Loucy (cell line): ENCODE measurements around the gene TAB3.

Experiments used
- H2AFZ ChIP-seq: fragments of 200-600 bp; sonication (generic); 2 replicates; pipeline ENCODE4 v1.6.0; 2016; ENCODE audit warnings: antibody characterized with exemption, mild to moderate bottlenecking, low read length, moderate library complexity
- H3F3A ChIP-seq: fragments of 200-600 bp; 2 replicates; pipeline ENCODE4 v1.6.0; 2016; ENCODE audit warnings: antibody characterized with exemption, low read depth, mild to moderate bottlenecking
- H3K27me3 ChIP-seq: fragments of 200-600 bp; sonication (generic); 2 replicates; pipeline ENCODE4 v1.6.1; 2014; ENCODE audit warnings: low read length, mild to moderate bottlenecking; ENCODE audit not compliant: insufficient read depth, poor library complexity, severe bottlenecking
- H3K36me3 ChIP-seq: fragments of 200-600 bp; sonication (generic); 2 replicates; pipeline ENCODE4 v1.6.1; 2016; ENCODE audit warnings: low read length; ENCODE audit not compliant: insufficient read depth
- H3K4me1 ChIP-seq: fragments of 200-600 bp; sonication (generic); 2 replicates; pipeline ENCODE4 v1.5.1; 2014; ENCODE audit warnings: low read length, mild to moderate bottlenecking; ENCODE audit not compliant: insufficient read depth, poor library complexity, severe bottlenecking
- H3K4me2 ChIP-seq: fragments of 200-600 bp; sonication (generic); 2 replicates; pipeline ENCODE4 v1.6.0; 2014; ENCODE audit warnings: antibody characterized with exemption, low read length, low read depth, mild to moderate bottlenecking; ENCODE audit not compliant: poor library complexity, severe bottlenecking
- H3K4me3 ChIP-seq: fragments of 200-600 bp; sonication (generic); 2 replicates; pipeline ENCODE4 v1.5.1; 2014; ENCODE audit warnings: low read length, mild to moderate bottlenecking, mixed read lengths; ENCODE audit not compliant: poor library complexity, severe bottlenecking
- H3K79me2 ChIP-seq: fragments of 200-600 bp; sonication (generic); 2 replicates; pipeline ENCODE4 v1.6.1; 2014; ENCODE audit warnings: low read length; ENCODE audit not compliant: insufficient read depth
- H3K9ac ChIP-seq: fragments of 200-600 bp; sonication (generic); 2 replicates; pipeline ENCODE4 v1.6.0; 2014; ENCODE audit warnings: mild to moderate bottlenecking, low read depth, low read length, moderate library complexity; ENCODE audit not compliant: poor library complexity, severe bottlenecking
- H3K9me2 ChIP-seq: fragments of 200-600 bp; sonication (generic); replicated peaks from 2 replicates; pipeline ENCODE4 v1.6.1; 2016; ENCODE audit warnings: low read depth, low read length, mixed read lengths
- H3K9me3 ChIP-seq: fragments of 200-600 bp; sonication (generic); 2 replicates; pipeline ENCODE4 v1.6.1; 2014; ENCODE audit warnings: mild to moderate bottlenecking, antibody characterized with exemption, low read length, low read depth; ENCODE audit not compliant: insufficient read depth
- H4K20me1 ChIP-seq: fragments of 200-600 bp; sonication (generic); 2 replicates; pipeline ENCODE4 v1.6.0; 2014; ENCODE audit warnings: antibody characterized with exemption, low read length, mild to moderate bottlenecking; ENCODE audit not compliant: insufficient read depth, poor library complexity, severe bottlenecking
- CTCF ChIP-seq: fragments of 200-600 bp; sonication (generic); conservative IDR thresholded peaks from 2 replicates; pipeline ENCODE4 v1.5.1; 2014; ENCODE audit warnings: mild to moderate bottlenecking, antibody characterized with exemption, low read length
- EZH2phosphoT487 ChIP-seq: fragments of 200-600 bp; IDR thresholded peaks from 2 replicates; pipeline ENCODE4 v1.6.1; 2018; ENCODE audit warnings: antibody characterized with exemption, mild to moderate bottlenecking, moderate library complexity, borderline replicate concordance

Gene TAB3

GRCh38 chrX:30793075-30793766, 95.8 kb downstream of the TAB3 start:
- H3K9me2 ChIP-seq, result no peaks in the 10 kb centered on the region
- H3K4me1 ChIP-seq, result no peaks in the 10 kb centered on the region
- TF ChIP-seq CTCF, result no peak
- TF ChIP-seq EZH2phosphoT487, result no peak
- no peak overlapping the region for H3K4me3 ChIP-seq
- H3K9me3 ChIP-seq, result no peaks in the 10 kb centered on the region
- no peaks in the 10 kb centered on the region for H4K20me1 ChIP-seq
- H3K79me2 ChIP-seq, result no peaks in the 10 kb centered on the region
- H3K27me3 ChIP-seq, result no peaks in the 10 kb centered on the region
- no peak overlapping the region for H2AFZ ChIP-seq
- no peak overlapping the region for H3K9ac ChIP-seq
- H3F3A ChIP-seq, result no peaks in the 10 kb centered on the region
- H3K4me2 ChIP-seq, result no peak overlapping the region
- H3K36me3 ChIP-seq, result no peaks in the 10 kb centered on the region

DNA sequence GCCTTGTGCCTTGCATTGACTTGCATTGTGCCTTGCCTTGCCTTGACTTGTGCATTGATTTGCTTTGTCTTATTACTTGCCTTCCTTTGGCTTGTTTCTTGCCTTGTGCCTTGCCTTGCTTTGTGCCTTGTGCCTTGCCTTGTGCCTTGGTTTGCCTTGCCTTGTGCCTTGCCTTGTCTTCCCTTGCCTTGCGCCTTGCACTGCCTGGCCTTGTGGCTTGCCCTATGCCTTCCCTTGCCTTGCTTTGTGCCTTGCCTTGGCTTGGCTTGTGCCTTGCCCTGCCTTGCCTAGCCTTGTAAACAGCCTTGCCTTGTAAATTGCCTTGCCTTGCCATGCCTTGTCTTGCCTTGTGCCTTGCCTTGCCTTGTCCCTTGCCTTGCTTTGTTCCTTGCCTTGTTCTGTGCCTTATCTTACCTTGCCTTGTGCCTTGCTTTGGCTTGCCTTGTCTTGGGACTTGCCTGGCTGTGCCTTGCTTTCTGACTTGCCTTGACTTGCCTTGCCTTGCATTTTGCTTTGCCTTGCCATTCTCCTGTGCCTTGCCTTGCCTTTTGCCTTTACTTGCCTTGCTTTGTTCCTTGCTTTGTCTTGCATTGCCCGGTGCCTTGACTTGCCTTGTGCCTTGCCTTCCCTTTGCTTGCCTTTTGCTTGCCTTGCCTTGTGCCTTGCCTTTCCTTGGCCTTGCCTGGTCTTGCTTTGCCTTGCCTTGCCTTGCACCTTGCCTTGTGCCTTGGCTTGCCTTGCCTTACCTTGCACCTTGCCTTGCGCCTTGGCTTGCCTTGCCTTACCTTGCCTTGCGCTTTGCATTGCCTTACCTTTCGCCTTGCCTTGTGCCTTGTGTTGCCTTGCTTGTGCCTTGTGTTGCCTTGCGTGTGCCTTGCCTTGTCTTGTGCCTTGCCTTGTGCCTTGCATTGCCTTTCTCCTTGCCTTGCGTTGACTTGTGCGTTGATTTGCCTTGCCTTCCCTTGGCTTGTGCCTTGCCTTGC, 97.5 kb downstream of the TAB3 start:
- Histone ChIP-seq H4K20me1 (no peaks in the 10 kb centered on the region), H3K9ac (no peak overlapping the region), H3K4me1 (no peaks in the 10 kb centered on the region), H3F3A (no peaks in the 10 kb centered on the region), H3K36me3 (no peaks in the 10 kb centered on the region), H3K9me2 (no peaks in the 10 kb centered on the region), H3K4me3 (no peak overlapping the region), H3K79me2 (no peaks in the 10 kb centered on the region), H3K4me2 (no peak overlapping the region), H2AFZ (no peak overlapping the region), H3K9me3 (no peaks in the 10 kb centered on the region), H3K27me3 (no peaks in the 10 kb centered on the region)
- TF ChIP-seq CTCF (no peak), EZH2phosphoT487 (no peak)

DNA sequence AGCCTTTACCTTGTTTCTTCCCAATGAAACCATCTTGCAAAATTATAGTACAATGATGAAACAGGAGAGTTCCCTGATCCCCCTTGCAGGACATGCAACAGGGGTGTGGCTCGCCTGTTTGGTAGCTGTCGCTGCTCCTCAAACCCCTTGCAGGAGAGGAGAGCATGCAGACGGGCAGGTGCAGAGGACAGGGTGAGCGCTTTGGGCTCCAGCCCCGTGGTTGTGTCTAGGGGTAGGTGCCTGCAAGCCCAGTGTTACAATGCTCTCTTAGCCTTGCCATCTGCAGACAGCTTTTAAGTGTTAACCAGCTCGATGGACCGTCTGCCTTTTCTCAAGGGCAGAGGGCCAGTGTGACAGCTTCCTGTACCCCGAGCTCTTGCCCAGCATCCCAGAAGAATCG, 102.0 kb downstream of the TAB3 start:
- Histone ChIP-seq H3K9me3 (no peaks in the 10 kb centered on the region), H3K4me2 (no peak overlapping the region), H3K4me1 (no peaks in the 10 kb centered on the region), H3K9me2 (no peaks in the 10 kb centered on the region), H3K9ac (no peak overlapping the region), H2AFZ (no peak overlapping the region), H3F3A (no peaks in the 10 kb centered on the region), H3K4me3 (no peak overlapping the region), H3K36me3 (no peaks in the 10 kb centered on the region), H4K20me1 (no peaks in the 10 kb centered on the region), H3K27me3 (no peaks in the 10 kb centered on the region), H3K79me2 (no peaks in the 10 kb centered on the region)
- TF ChIP-seq CTCF, result no peak
- TF ChIP-seq EZH2phosphoT487, result no peak
